Measurements from ENCODE around the gene TLE3. TPM values are rescaled to one million over a fixed set of nuclear protein-coding genes. Genes with fewer than 3 reads are reported as not detected.
A peak's percentile ranks its signal among the peaks of the same experiment; 100 is the strongest.

TLE3 gene
- total and polyA plus RNA-seq, 2 of the 13 experiments (the other 11 are each of a cell fraction or from before 2014, with no cell fraction given) = 11.9 to 13.8 TPM

DNA sequence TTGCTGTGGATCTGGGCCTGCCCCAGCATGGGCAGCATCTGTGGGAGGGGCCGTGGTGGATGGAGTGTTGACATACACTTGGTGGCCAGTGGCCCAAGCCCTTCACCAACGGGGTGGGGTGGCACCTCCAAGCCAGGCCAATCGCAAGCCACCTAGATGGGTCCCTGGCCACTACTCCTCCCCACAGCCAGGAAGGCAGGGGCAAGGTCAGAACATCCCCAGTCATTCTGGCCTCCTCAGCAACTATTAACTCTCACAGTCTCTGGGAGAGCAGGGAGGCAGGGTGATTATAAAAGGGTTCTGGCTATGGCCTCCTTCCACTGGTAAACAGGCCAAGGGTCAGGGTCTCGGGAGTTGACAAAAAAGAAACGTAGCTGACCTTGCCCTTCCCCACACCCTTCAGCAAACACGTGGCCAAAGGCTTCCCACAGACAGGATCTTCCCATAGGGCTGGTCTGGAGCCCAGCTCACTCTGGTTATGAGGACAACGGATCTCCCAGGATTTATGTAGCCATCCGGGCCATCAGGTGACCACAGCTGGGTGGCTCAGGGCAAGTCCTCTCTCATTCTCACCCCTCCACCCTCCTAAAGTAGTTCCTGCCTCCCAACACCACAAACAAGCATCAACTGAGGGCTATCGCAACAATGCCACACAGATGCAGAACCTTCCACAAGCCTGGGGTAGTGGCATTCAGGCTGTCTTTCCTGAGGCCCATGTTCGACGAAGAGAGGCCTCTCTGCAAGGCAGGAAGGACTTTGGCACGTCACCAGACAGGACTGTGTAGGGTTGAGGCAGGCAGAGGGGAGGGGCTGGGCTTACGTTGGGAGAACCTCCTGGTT lies 18.9 kb downstream of the TLE3 start (continued):
- TF ChIP-seq NRL (CRISPR knock-in tag; IDR thresholded peaks at IDR 0.05; ENCODE audit: borderline replicate concordance) (peak; percentile 46; the same call in 1 of the 2 replicates), PBX3 (CRISPR knock-in tag; IDR thresholded peaks at IDR 0.05; ENCODE audit: borderline replicate concordance) (no peak), KDM1A (CRISPR knock-in tag; IDR thresholded peaks at IDR 0.05) (no peak), ZFP91 (CRISPR knock-in tag; IDR thresholded peaks at IDR 0.05; ENCODE audit: borderline replicate concordance) (peak; percentile 81; the same call in 1 of the 2 replicates), BRCA1 (CRISPR knock-in tag; IDR thresholded peaks at IDR 0.05) (no peak), ZNF768 (CRISPR knock-in tag; IDR thresholded peaks at IDR 0.05) (0 out of 2 replicates have a peak, but pooled peaks have one; percentile 24), FOXJ3 (CRISPR knock-in tag; IDR thresholded peaks at IDR 0.05; ENCODE audit: borderline replicate concordance) (peak; percentile 50; the same call in 1 of the 2 replicates), MYC (CRISPR knock-in tag; IDR thresholded peaks at IDR 0.05; ENCODE audit: borderline replicate concordance) (peak; percentile 92), ERF (CRISPR knock-in tag; IDR thresholded peaks at IDR 0.05) (peak; percentile 86)
- TF ChIP-seq, protein P1, sequence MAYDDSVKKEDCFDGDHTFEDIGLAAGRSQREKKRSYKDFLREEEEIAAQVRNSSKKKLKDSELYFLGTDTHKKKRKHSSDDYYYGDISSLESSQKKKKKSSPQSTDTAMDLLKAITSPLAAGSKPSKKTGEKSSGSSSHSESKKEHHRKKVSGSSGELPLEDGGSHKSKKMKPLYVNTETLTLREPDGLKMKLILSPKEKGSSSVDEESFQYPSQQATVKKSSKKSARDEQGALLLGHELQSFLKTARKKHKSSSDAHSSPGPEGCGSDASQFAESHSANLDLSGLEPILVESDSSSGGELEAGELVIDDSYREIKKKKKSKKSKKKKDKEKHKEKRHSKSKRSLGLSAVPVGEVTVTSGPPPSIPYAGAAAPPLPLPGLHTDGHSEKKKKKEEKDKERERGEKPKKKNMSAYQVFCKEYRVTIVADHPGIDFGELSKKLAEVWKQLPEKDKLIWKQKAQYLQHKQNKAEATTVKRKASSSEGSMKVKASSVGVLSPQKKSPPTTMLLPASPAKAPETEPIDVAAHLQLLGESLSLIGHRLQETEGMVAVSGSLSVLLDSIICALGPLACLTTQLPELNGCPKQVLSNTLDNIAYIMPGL (CRISPR knock-in tag; IDR thresholded peaks at IDR 0.05; ENCODE audit: borderline replicate concordance in 1 of 2, low read depth in 1 of 2) = peak in 1 of 2 experiments; percentile 68; a peak in 3 of 4 replicates
- TF ChIP-seq, protein P2, sequence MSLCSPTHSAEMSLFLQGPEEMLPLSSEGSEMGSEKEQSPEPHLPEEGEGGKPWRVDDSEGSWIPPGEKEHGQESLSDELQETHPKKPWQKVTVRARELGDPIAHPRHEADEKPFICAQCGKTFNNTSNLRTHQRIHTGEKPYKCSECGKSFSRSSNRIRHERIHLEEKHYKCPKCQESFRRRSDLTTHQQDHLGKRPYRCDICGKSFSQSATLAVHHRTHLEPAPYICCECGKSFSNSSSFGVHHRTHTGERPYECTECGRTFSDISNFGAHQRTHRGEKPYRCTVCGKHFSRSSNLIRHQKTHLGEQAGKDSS (CRISPR knock-in tag; IDR thresholded peaks at IDR 0.05; ENCODE audit: borderline replicate concordance, low read depth) = peak; percentile 67; the same call in 1 of the 2 replicates
- TF ChIP-seq, protein P3, sequence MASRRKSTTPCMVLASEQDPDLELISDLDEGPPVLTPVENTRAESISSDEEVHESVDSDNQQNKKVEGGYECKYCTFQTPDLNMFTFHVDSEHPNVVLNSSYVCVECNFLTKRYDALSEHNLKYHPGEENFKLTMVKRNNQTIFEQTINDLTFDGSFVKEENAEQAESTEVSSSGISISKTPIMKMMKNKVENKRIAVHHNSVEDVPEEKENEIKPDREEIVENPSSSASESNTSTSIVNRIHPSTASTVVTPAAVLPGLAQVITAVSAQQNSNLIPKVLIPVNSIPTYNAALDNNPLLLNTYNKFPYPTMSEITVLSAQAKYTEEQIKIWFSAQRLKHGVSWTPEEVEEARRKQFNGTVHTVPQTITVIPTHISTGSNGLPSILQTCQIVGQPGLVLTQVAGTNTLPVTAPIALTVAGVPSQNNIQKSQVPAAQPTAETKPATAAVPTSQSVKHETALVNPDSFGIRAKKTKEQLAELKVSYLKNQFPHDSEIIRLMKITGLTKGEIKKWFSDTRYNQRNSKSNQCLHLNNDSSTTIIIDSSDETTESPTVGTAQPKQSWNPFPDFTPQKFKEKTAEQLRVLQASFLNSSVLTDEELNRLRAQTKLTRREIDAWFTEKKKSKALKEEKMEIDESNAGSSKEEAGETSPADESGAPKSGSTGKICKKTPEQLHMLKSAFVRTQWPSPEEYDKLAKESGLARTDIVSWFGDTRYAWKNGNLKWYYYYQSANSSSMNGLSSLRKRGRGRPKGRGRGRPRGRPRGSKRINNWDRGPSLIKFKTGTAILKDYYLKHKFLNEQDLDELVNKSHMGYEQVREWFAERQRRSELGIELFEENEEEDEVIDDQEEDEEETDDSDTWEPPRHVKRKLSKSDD (CRISPR knock-in tag; IDR thresholded peaks at IDR 0.05; ENCODE audit: low read depth) = 0 out of 2 replicates have a peak, but pooled peaks have one; percentile 45
- TF ChIP-seq, protein P4, sequence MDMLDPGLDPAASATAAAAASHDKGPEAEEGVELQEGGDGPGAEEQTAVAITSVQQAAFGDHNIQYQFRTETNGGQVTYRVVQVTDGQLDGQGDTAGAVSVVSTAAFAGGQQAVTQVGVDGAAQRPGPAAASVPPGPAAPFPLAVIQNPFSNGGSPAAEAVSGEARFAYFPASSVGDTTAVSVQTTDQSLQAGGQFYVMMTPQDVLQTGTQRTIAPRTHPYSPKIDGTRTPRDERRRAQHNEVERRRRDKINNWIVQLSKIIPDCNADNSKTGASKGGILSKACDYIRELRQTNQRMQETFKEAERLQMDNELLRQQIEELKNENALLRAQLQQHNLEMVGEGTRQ (IDR thresholded peaks at IDR 0.05; ENCODE audit: low read depth, low read length) = no peak
- TF ChIP-seq, protein P4 (CRISPR knock-in tag; IDR thresholded peaks at IDR 0.05; ENCODE audit: borderline replicate concordance) = peak; percentile 81; the same call in 1 of the 2 replicates
